ENCODE measurements around the gene EPHB1. TPM values are rescaled to one million over a fixed set of nuclear protein-coding genes. Genes with fewer than 3 reads are reported as not detected.

The EPHB1 gene
- total RNA-seq, 1 experiment from 2014 or later: 0.86 TPM

DNA sequence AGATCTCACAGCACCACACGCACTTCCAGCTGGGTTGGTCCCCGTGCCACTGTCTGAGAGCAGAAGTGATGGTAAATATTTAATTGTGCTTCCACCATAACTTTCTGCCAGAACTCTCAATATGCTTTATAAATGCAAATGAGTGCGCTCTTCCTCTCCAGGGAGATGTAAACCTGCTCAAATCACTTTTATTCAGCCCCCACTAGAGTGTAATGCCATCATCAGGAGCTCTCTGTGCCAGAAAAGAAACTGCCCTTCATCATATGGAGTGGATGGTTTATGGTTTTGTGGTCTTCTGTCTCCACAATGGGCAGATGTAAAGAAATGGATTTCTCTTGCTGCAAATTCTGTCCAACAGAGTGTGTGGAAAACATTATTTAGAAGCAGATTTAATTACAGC is 127.0 kb downstream of the EPHB1 start:
- POLR2A ChIA-PET: no interaction called here
- no peak for TF ChIP-seq CEBPB (IDR thresholded peaks at IDR 0.05; ENCODE audit: low read depth)
- no peak for TF ChIP-seq EZH2phosphoT487 (IDR thresholded peaks at IDR 0.05; ENCODE audit: borderline replicate concordance)
- no peak for TF ChIP-seq YY1 (IDR thresholded peaks at IDR 0.05; ENCODE audit: extremely low read depth, insufficient replicate concordance, low read depth, low read length)
- TF ChIP-seq, protein P1, sequence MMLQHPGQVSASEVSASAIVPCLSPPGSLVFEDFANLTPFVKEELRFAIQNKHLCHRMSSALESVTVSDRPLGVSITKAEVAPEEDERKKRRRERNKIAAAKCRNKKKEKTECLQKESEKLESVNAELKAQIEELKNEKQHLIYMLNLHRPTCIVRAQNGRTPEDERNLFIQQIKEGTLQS (IDR thresholded peaks at IDR 0.05): no peak
- no peak for TF ChIP-seq FOSL1 (IDR thresholded peaks at IDR 0.05; ENCODE audit: low read depth)
- TF ChIP-seq, protein P2, sequence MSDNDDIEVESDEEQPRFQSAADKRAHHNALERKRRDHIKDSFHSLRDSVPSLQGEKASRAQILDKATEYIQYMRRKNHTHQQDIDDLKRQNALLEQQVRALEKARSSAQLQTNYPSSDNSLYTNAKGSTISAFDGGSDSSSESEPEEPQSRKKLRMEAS (IDR thresholded peaks at IDR 0.05): no peak
- no TSS peak for BruUV-seq (replicated peaks)
- peaks cover 39% of the 10 kb centered on the region for H3K27me3 ChIP-seq (ENCODE audit: insufficient read depth, low read length)
- H3K79me2 ChIP-seq (ENCODE audit: insufficient read depth, low read length): no peaks in the 10 kb centered on the region
- H3K4me1 ChIP-seq (ENCODE audit: control insufficient read depth in 1 of 2, insufficient read depth in 2 of 2, low read length in 2 of 2): no peaks in the 10 kb centered on the region
- no peak overlapping the region for H2AFZ ChIP-seq (ENCODE audit: low read depth, low read length, poor library complexity, severe bottlenecking)
- H3K9me2 ChIP-seq (ENCODE audit: insufficient read depth): no peaks in the 10 kb centered on the region
- no peaks in the 10 kb centered on the region for H3K9me3 ChIP-seq (ENCODE audit: control insufficient read depth in 1 of 2, insufficient read depth in 1 of 2, low read depth in 1 of 2, low read length in 2 of 2)
- H3K9ac ChIP-seq (ENCODE audit: low read length): no peak overlapping the region
- no peaks in the 10 kb centered on the region for H4K20me1 ChIP-seq (ENCODE audit: insufficient read depth)
- no peak overlapping the region for H3K4me2 ChIP-seq (ENCODE audit: low read length)
- RAD21 ChIA-PET (ENCODE audit: low non-redundant PET in 1 of 2, low total read pairs in 2 of 2, uncharacterized antibody in 2 of 2, unreplicated experiment in 2 of 2): no interaction called here
- H3K4me3 ChIP-seq (replicated peaks in 1 of 2; ENCODE audit: low read depth in 1 of 2, low read length in 2 of 2): no peak overlapping the region
- DNase-seq (ENCODE audit: low read depth, low spot score) (no peak), ATAC-seq (no peak)
- no peaks in the 10 kb centered on the region for H3K36me3 ChIP-seq (ENCODE audit: control insufficient read depth in 1 of 2, insufficient read depth in 2 of 2, low read length in 2 of 2)
- intact Hi-C loops (cut with micrococcal nuclease): no loop called here
- CTCF ChIA-PET: no interaction called here
- no peak overlapping the region for H3K27ac ChIP-seq (ENCODE audit: low read depth, low read length)

DNA sequence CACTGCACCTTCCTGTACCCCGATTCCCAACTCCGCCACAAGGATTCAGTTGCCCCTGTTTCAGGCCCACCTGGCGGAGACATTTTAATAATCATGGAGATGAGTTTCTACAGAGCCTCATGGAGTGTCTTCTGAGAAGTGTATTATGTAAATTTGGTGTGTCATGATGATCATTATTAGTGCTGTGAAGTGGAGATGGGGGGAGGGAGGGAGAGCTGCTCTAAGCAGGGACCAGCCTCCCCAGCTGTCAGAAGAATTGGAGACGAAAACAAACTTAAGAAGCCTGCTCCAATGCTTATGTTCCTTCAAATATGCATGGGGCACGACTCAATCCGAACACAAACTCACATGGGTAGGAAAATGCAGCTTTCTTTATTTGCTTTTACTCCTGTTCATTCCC is 127.8 kb downstream of the EPHB1 start:
- Histone ChIP-seq H3K27ac (ENCODE audit: low read depth, low read length) (no peak overlapping the region), H3K4me3 (replicated peaks in 1 of 2; ENCODE audit: low read depth in 1 of 2, low read length in 2 of 2) (no peak overlapping the region), H3K36me3 (ENCODE audit: control insufficient read depth in 1 of 2, insufficient read depth in 2 of 2, low read length in 2 of 2) (no peaks in the 10 kb centered on the region), H3K9me3 (ENCODE audit: control insufficient read depth in 1 of 2, insufficient read depth in 1 of 2, low read depth in 1 of 2, low read length in 2 of 2) (no peaks in the 10 kb centered on the region), H3K4me2 (ENCODE audit: low read length) (no peak overlapping the region), H3K79me2 (ENCODE audit: insufficient read depth, low read length) (no peaks in the 10 kb centered on the region), H3K9ac (ENCODE audit: low read length) (no peak overlapping the region), H3K4me1 (ENCODE audit: control insufficient read depth in 1 of 2, insufficient read depth in 2 of 2, low read length in 2 of 2) (no peaks in the 10 kb centered on the region), H3K27me3 (ENCODE audit: insufficient read depth, low read length) (peaks cover 42% of the 10 kb centered on the region), H3K9me2 (ENCODE audit: insufficient read depth) (no peaks in the 10 kb centered on the region), H2AFZ (ENCODE audit: low read depth, low read length, poor library complexity, severe bottlenecking) (no peak overlapping the region), H4K20me1 (ENCODE audit: insufficient read depth) (no peaks in the 10 kb centered on the region)
- DNase-seq (ENCODE audit: low read depth, low spot score): no peak
- ATAC-seq: no peak
- POLR2A ChIA-PET: no interaction called here
- RAD21 ChIA-PET (ENCODE audit: low non-redundant PET in 1 of 2, low total read pairs in 2 of 2, uncharacterized antibody in 2 of 2, unreplicated experiment in 2 of 2): no interaction called here
- CTCF ChIA-PET: no interaction called here
- TF ChIP-seq SIN3A (IDR thresholded peaks at IDR 0.05; ENCODE audit: low read depth) (no peak), ZNF274 (IDR thresholded peaks at IDR 0.05; ENCODE audit: low read depth, low read length) (no peak), SRF (IDR thresholded peaks at IDR 0.05; ENCODE audit: low read depth) (no peak)
- TF ChIP-seq, protein P3, sequence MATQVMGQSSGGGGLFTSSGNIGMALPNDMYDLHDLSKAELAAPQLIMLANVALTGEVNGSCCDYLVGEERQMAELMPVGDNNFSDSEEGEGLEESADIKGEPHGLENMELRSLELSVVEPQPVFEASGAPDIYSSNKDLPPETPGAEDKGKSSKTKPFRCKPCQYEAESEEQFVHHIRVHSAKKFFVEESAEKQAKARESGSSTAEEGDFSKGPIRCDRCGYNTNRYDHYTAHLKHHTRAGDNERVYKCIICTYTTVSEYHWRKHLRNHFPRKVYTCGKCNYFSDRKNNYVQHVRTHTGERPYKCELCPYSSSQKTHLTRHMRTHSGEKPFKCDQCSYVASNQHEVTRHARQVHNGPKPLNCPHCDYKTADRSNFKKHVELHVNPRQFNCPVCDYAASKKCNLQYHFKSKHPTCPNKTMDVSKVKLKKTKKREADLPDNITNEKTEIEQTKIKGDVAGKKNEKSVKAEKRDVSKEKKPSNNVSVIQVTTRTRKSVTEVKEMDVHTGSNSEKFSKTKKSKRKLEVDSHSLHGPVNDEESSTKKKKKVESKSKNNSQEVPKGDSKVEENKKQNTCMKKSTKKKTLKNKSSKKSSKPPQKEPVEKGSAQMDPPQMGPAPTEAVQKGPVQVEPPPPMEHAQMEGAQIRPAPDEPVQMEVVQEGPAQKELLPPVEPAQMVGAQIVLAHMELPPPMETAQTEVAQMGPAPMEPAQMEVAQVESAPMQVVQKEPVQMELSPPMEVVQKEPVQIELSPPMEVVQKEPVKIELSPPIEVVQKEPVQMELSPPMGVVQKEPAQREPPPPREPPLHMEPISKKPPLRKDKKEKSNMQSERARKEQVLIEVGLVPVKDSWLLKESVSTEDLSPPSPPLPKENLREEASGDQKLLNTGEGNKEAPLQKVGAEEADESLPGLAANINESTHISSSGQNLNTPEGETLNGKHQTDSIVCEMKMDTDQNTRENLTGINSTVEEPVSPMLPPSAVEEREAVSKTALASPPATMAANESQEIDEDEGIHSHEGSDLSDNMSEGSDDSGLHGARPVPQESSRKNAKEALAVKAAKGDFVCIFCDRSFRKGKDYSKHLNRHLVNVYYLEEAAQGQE (IDR thresholded peaks at IDR 0.05; ENCODE audit: low read depth): no peak
- TF ChIP-seq, protein P4, sequence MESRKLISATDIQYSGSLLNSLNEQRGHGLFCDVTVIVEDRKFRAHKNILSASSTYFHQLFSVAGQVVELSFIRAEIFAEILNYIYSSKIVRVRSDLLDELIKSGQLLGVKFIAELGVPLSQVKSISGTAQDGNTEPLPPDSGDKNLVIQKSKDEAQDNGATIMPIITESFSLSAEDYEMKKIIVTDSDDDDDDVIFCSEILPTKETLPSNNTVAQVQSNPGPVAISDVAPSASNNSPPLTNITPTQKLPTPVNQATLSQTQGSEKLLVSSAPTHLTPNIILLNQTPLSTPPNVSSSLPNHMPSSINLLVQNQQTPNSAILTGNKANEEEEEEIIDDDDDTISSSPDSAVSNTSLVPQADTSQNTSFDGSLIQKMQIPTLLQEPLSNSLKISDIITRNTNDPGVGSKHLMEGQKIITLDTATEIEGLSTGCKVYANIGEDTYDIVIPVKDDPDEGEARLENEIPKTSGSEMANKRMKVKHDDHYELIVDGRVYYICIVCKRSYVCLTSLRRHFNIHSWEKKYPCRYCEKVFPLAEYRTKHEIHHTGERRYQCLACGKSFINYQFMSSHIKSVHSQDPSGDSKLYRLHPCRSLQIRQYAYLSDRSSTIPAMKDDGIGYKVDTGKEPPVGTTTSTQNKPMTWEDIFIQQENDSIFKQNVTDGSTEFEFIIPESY (IDR thresholded peaks at IDR 0.05; ENCODE audit: extremely low read depth, insufficient replicate concordance, low read length): no peak
- BruUV-seq (replicated peaks): no TSS peak
- intact Hi-C loops (cut with micrococcal nuclease): no loop called here

Measured in HCT116 (cell line).